HTERT RPE-1 (cell line): ENCODE results near the gene CHRNA5.
"Not testable (repeated sequence)": the region's sequence is repeated elsewhere in the genome, so short reads cannot be mapped to it uniquely, and the experiment has no call there.

Experiments used
- in situ Hi-C: fragments of 300-500 bp; cut with MboI; formaldehyde crosslinking; loops from 4 replicates; pipeline ENCODE4 v1.14.3; 2020; ENCODE audit warnings: low sequenced_read_pairs

Gene CHRNA5

DNA sequence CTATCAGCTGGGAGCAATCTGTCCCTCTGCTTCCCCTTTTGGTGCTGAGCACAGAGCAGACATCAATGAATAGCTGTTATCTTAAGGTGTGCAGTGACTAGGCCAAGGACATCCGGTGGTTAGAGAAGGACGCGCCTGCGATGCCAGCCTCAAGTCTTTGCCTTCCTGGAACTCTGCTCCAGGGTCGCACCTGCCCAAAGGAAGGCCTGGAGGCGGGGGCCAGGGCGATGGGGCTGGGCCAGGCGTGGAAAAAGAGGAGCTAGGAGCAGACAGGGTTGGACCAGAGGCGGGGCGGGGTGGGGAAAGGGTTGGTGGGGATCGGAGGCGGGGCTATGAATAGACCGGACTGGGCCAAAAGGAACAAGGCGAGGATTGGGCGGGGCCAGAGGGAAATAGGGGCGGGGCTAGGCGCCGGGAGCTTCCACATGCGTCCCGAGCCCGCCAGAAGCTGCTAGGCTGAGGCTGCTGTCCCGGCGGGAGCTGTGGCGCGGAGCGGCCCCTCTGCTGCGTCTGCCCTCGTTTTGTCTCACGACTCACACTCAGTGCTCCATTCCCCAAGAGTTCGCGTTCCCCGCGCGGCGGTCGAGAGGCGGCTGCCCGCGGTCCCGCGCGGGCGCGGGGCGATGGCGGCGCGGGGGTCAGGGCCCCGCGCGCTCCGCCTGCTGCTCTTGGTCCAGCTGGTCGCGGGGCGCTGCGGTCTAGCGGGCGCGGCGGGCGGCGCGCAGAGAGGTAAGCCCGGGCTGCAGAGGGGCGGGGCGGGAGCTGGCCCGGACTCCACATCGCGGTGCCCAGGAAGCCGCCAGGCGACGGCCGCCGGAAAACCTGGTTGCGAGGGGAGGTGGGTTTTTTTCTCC lies at the start of gene CHRNA5:
TSS of gene CHRNA5 (plus strand) at position 424 of the 854 bp plus-strand sequence. CDS start at position 624, 200 bp downstream.
- in situ Hi-C loops, result no loop called here

DNA sequence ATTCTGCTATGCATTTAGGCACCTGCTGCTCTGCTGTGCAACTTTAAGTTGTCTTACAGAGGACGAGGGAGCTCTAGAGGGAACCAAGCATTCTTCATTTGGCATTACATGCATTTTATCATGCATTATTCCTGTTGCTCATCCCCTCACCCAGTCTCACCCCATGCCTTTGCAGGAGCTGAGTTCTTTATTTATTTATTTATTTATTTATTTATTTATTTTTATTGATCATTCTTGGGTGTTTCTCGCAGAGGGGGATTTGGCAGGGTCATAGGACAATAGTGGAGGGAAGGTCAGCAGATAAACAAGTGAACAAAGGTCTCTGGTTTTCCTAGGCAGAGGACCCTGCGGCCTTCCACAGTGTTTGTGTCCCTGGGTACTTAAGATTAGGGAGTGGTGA lies 45.3 kb upstream of the CHRNA5 start:
- in situ Hi-C loops, result not testable (repeated sequence)

GRCh38 chr15:78524230-78524629 lies 41.1 kb upstream of the CHRNA5 start:
- in situ Hi-C loops, result no loop called here

GRCh38 chr15:78527325-78527724 lies 38.0 kb upstream of the CHRNA5 start:
- in situ Hi-C loops, result no loop called here

GRCh38 chr15:78533331-78533730 lies 32.0 kb upstream of the CHRNA5 start:
- in situ Hi-C loops, result no loop called here

GRCh38 chr15:78536134-78536533 lies 29.2 kb upstream of the CHRNA5 start:
- in situ Hi-C loops, result no loop called here

- in situ Hi-C loops, result no loop called here
Observed at GRCh38 chr15:78537266-78537905, 27.9 kb upstream of the CHRNA5 start.

DNA sequence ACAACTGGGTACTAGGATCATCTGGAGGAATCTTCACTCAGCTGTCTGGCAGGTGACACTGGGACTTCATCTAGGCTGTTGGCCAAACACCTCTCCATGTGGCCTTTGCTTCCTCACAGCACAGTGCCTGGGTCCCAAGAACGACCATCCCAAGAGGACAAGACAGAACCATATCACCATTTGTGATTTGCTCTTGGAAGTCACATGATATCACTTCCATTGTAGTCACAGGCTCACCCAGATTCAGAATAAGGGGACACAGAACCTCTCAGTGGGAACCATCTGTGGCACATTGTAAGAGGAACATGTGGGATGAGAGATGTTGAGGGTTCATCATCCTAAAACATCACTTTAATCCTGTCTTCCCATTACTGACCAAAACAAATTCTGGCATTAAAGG lies 27.0 kb upstream of the CHRNA5 start:
- in situ Hi-C loops, result no loop called here

DNA sequence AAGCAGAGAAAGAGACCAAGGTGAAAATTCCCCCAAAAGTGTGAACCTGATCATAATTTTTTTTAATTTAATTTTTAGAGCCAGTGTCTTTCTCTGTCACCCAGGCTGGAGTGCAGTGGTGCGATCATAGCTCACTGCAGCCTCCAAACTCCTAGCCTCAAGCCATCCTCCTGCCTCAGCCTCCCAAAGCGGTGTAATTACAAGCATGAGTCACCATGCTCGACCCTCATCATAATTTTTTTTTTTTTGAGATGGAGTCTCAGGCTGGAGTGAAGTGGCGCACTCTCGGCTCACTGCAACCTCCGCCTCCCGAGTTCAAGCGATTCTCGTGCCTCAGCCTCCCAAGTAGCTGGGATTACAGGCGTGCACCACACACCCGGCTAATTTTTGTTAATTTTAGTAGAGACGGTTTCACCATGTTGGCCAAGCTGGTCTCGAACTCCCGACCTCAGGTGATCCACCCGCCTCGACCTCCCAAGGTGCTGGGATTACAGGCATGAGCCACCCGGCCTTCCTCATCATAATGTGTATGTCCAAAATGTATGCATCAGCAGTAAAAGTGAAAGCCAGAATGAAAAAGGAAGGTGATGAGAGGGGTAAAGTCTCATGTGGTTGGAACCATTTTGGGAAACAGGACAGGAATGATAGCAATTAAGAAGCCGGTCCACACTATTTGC lies 25.7 kb upstream of the CHRNA5 start:
- in situ Hi-C loops, result not testable (repeated sequence)

- in situ Hi-C loops, result no loop called here
Observed at GRCh38 chr15:78540141-78540870, 25.0 kb upstream of the CHRNA5 start, which contains the start of gene PSMA4. PSMA4 (plus strand) TSS chr15:78540444; CDS start chr15:78541928, 1,484 bp downstream.

DNA sequence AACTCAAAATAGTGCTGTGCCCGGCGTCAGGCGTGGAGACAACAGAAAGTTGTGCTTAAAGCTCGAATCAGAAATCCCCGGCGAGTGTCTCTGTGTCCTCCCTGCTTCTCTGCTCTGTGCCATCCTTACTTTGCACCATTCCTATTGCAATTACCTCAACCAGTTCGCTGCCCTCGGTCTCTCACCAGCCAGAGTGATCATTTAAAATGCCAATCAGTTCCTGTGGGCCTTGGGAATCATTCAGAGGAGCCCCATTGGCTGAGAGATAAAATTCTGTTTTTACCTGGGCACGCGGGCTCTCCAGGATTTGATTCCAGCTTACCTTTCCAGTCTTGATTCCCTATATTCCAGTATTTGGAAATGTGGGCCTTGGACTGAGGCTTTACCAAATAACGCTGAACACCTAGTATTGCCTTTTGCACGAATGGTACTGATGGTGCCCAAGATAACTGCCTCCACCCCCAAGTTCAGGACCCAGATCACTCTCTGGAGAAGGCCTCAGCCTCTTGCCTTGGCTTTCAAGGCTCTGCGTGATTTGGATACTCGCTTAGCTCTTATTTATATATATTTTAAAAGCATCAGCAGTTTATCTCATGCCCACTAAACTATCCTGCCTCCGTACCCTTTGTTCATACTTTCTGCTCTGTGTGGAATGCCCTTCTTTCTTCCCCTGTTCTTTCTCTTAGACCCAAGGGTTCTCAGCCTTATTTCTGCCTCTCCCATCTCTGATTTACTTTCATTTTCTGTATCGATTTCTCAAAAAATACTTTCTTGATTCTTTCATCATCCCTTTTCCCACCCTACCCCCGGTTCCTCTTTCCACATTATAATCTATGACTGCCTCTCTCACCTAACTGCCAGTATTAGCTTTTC lies 24.2 kb upstream of the CHRNA5 start:
- in situ Hi-C loops, result no loop called here

- in situ Hi-C loops, result no loop called here
Observed at GRCh38 chr15:78541744-78542034, 23.6 kb upstream of the CHRNA5 start.

DNA sequence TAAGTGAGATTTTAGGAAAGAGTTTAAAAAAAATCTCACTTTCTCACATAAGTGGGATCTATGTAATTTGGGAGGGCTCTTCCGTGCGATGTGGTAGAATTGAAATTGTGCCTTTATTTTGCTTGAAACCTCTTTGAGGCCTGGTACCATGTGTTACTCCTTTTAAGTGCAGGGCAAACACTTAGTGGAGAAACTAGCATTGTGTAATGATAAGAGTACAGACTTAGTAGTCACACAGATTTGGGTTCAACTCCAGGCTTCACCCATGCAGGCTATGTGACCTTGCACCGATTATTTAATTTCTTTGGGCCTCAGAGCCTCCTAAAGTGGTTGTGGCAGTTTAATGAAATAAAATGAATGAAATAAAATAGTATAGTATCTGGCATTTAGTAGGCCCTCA lies 22.7 kb upstream of the CHRNA5 start:
- in situ Hi-C loops, result no loop called here

DNA sequence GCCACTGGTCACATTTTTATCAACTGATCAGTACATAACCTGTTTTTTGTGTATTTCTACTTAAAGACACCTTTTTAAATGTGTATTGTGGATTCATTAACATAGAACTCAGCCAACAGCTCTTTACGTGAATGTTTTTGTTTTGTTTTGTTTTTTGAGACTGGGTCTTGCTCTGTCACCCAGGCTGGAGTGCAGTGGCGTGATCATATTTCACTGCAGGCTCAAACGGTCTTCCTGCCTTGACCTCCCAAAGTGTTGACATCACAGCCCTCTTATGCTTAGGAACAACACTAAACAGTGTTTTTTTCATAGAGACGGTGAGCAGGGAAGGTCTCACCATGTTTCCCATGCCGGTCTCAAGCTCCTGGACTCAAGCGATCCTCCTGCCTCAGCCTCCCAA lies 15.1 kb upstream of the CHRNA5 start:
- in situ Hi-C loops, result no loop called here

GRCh38 chr15:78550815-78551214 lies 14.5 kb upstream of the CHRNA5 start:
- in situ Hi-C loops, result no loop called here

DNA sequence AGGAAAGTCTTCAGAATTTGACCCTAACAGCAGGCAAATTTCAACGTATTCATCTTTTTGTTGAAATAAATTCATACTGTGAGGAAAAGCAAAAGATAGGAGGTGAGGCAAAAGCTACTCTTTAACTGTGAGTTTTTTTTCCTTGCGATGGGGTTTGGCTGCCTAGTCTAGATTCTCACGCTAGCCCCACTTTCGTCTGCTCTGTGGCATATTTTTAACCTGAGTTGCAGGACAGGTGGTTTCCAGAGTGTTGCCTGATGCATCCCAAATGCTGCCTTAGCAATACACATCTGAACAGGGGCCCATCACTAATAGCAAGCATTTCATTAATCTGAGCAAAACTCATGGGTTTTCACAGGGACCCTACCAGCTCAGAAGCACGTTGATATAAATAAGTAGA lies 13.4 kb upstream of the CHRNA5 start:
- in situ Hi-C loops, result no loop called here

GRCh38 chr15:78552597-78552996 lies 12.7 kb upstream of the CHRNA5 start:
- in situ Hi-C loops, result no loop called here

GRCh38 chr15:78560201-78560600 lies 5.1 kb upstream of the CHRNA5 start:
- in situ Hi-C loops, result not testable (repeated sequence)

DNA sequence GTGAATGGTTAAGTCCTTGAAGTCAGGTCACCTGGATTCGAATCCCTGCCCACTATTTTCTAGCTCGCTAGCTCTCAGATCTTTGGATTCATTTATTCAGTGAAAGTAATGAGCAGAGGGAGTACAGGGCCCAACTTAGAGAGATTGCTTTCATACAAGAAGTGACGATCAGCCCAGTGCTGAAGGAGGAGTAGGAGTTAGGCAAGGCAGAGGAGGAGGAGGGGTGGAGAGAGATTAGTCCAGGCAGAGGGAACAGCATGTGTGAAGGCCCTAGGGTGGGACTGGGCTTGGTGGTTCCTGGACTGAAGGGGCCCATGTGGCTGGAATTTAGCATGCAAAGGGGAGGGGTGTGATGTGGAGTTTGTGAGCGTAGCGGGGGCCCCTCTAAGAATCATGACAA lies 3.8 kb upstream of the CHRNA5 start:
- in situ Hi-C loops, result no loop called here

DNA sequence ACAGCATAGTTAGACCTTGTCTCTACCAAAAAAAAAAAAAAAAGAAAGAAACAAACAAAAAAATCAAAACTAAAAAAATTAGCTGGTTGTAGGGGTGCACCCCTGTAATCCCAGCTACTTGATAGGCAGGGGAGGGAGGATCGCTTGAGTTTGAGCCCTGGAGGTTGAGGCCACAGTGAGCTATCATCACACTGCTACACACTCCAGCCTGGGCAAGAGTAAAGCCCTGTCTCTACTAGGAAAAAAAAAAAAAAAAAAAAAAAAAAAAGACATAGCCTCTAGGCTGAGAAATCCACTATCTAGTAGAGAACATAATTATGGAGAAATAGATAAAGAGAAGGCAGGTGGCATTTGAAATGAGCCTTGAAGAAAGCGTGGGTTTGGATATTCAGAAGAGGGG lies 2.2 kb upstream of the CHRNA5 start:
- in situ Hi-C loops, result no loop called here
